A549 (cell line): Measurements from ENCODE around the gene CRB2. TPM values are rescaled to one million over a fixed set of nuclear protein-coding genes. Genes with fewer than 3 reads are reported as not detected.

Experiments used
- ATAC-seq, 2 experiments: fragments of 200-7000 bp in 1 of 2; fragments of >200 bp in 1 of 2; cut with Nextera tagmentation in 1 of 2; cut with Tn5 transposase in 1 of 2; 3 replicates each; pipeline versions ENCODE4 v1.8.0 to v1.9.1; 2018 to 2020; ENCODE audit warnings: mild to moderate bottlenecking in 1 of 2, moderate library complexity in 1 of 2
- CTCF ChIA-PET: fragments of 300-600 bp; sonication (Branson Sonifier 250); formaldehyde crosslinking; extraction: SDS; loops from one replicate; lab custom pipeline; 2021; ENCODE audit warnings: antibody characterized with exemption, inconsistent platforms; lab: Yijun Ruan, JAX
- POLR2A ChIA-PET: fragments of 350-600 bp; formaldehyde crosslinking; extraction: SDS; loops from one replicate; lab custom pipeline; 2021; ENCODE audit warnings: antibody characterized with exemption, inconsistent platforms; lab: Yijun Ruan, JAX
- DNase-seq, 2 experiments: peaks; one replicate each; pipeline versions ENCODE4 v3.0.0 to v3.0.0-alpha.2; 2011 to 2016; ENCODE audit warnings: low read depth in 1 of 2, low spot score in 1 of 2
- FAIRE-seq: peaks from 2 replicates; lab custom pipeline; 2011; peaks lifted over from hg19 to GRCh38; lab: Jason Lieb, UNC
- H3K27ac ChIP-seq, 2 experiments: fragments of >200 bp; sonication (Bioruptor Twin); formaldehyde crosslinking; 3 replicates each; pipeline ENCODE4 v1.5.1; 2016 to 2017
- H3K4me1 ChIP-seq: fragments of >200 bp; sonication (Bioruptor Twin); formaldehyde crosslinking; 3 replicates; pipeline ENCODE4 v1.6.1; 2016
- H3K4me2 ChIP-seq: fragments of >200 bp; sonication (Bioruptor Twin); formaldehyde crosslinking; 3 replicates; pipeline ENCODE4 v1.6.1; 2016
- H3K4me3 ChIP-seq: fragments of >200 bp; sonication (Bioruptor Twin); formaldehyde crosslinking; 3 replicates; pipeline ENCODE4 v1.5.1; 2016
- H3K9me3 ChIP-seq: fragments of >200 bp; sonication (Bioruptor Twin); formaldehyde crosslinking; 3 replicates; pipeline ENCODE4 v1.6.1; 2016
- ATOH8 ChIP-seq: fragments of 250-450 bp; sonication (Bioruptor Pico); IDR thresholded peaks from 2 replicates; pipeline ENCODE4 v1.5.0; 2020; ENCODE audit warnings: low read depth, mild to moderate bottlenecking, moderate library complexity
- BCL3 ChIP-seq: fragments of >200 bp; sonication (Bioruptor Twin); formaldehyde crosslinking; IDR thresholded peaks from 3 replicates; pipeline ENCODE4 v1.6.1; 2016
- CBX2 ChIP-seq: fragments of 200-600 bp; sonication (generic); IDR thresholded peaks from 2 replicates; pipeline ENCODE4 v1.6.1; 2016; ENCODE audit warnings: low read depth, mild to moderate bottlenecking, borderline replicate concordance
- CTCF ChIP-seq: fragments of >200 bp; sonication (Bioruptor Twin); formaldehyde crosslinking; IDR thresholded peaks from 3 replicates; pipeline ENCODE4 v1.5.1; 2016
- EHF ChIP-seq: fragments of 250-450 bp; sonication (Bioruptor Pico); IDR thresholded peaks from 2 replicates; pipeline ENCODE4 v1.5.0; 2020; ENCODE audit warnings: mild to moderate bottlenecking
- EP300 ChIP-seq, 2 experiments: fragments of >200 bp; sonication (Bioruptor Twin); formaldehyde crosslinking; IDR thresholded peaks; 2 replicates in 1 of 2; 3 replicates in 1 of 2; pipeline ENCODE4 v1.6.1; 2016 to 2017
- FOSL2 ChIP-seq, 2 experiments: fragments of 450-650 bp in 1 of 2; fragments of >200 bp in 1 of 2; sonication (Bioruptor Twin) in 1 of 2; formaldehyde crosslinking; IDR thresholded peaks; 2 replicates each; pipeline versions ENCODE4 v1.5.0 to v1.6.1; 2016 to 2020; ENCODE audit warnings: mild to moderate bottlenecking in 1 of 2, moderate library complexity in 1 of 2
- FOXS1 ChIP-seq: fragments of 250-450 bp; sonication (Bioruptor Pico); IDR thresholded peaks from 2 replicates; pipeline ENCODE4 v1.5.0; 2020; ENCODE audit warnings: mild to moderate bottlenecking, moderate library complexity
- HEYL ChIP-seq: fragments of 250-450 bp; sonication (Bioruptor Pico); IDR thresholded peaks from 2 replicates; pipeline ENCODE4 v1.8.0; 2021; ENCODE audit warnings: mild to moderate bottlenecking, moderate library complexity
- HOXB13 ChIP-seq: fragments of 250-450 bp; sonication (Bioruptor Pico); IDR thresholded peaks from 2 replicates; pipeline ENCODE4 v1.5.0; 2020; ENCODE audit warnings: low read depth, mild to moderate bottlenecking, moderate library complexity
- JUNB ChIP-seq: fragments of >200 bp; sonication (Bioruptor Twin); formaldehyde crosslinking; IDR thresholded peaks from 2 replicates; pipeline ENCODE4 v1.6.1; 2016
- PHF8 ChIP-seq: fragments of 200-600 bp; sonication (generic); IDR thresholded peaks from 2 replicates; pipeline ENCODE4 v1.6.1; 2016; ENCODE audit warnings: low read depth, mild to moderate bottlenecking, antibody characterized with exemption, moderate library complexity, borderline replicate concordance
- POLR2A ChIP-seq: IDR thresholded peaks from 2 replicates; pipeline ENCODE4 v1.6.1; 2012; ENCODE audit warnings: mild to moderate bottlenecking, low read length
- RARB ChIP-seq: fragments of 250-450 bp; sonication (Bioruptor Pico); IDR thresholded peaks from 2 replicates; pipeline ENCODE4 v1.8.0; 2021; ENCODE audit warnings: mild to moderate bottlenecking, moderate library complexity
- RCOR1 ChIP-seq: fragments of 150-350 bp; IDR thresholded peaks from 2 replicates; pipeline ENCODE4 v1.6.1; 2014; ENCODE audit warnings: antibody characterized with exemption, low read length, low read depth
- RFX5 ChIP-seq: fragments of 450-650 bp; IDR thresholded peaks from 2 replicates; pipeline ENCODE4 v1.7.1; 2014; ENCODE audit warnings: antibody characterized with exemption, mild to moderate bottlenecking, moderate library complexity
- RNF2 ChIP-seq: fragments of 200-600 bp; sonication (generic); IDR thresholded peaks from 2 replicates; pipeline ENCODE4 v1.6.1; 2016; ENCODE audit warnings: low read depth, mild to moderate bottlenecking, antibody characterized with exemption, moderate library complexity, borderline replicate concordance
- ZC3H11A ChIP-seq: fragments of 450-650 bp; IDR thresholded peaks from 2 replicates; pipeline ENCODE4 v1.6.1; 2014; ENCODE audit warnings: antibody characterized with exemption, mild to moderate bottlenecking
- ZFP36 ChIP-seq: fragments of 450-650 bp; IDR thresholded peaks from 2 replicates; pipeline ENCODE4 v1.6.1; 2014; ENCODE audit warnings: borderline replicate concordance; ENCODE audit not compliant: partially characterized antibody
- ZSCAN20 ChIP-seq: fragments of 250-450 bp; sonication (Bioruptor Pico); IDR thresholded peaks from 2 replicates; pipeline ENCODE4 v1.8.0; 2022; ENCODE audit warnings: mild to moderate bottlenecking, moderate library complexity
- WGBS: methylation state at CpG from one replicate; pipeline ENCODE4 v1.1.6; 2017; ENCODE audit errors: missing lambda C conversion rate; 5-methylcytosine and 5-hydroxymethylcytosine counted together
- polyA plus RNA-seq, 4 experiments: library from polyadenylated mRNA; depleted of rRNA in 3 of 4; stranded (reverse); fragments of >200 nt; fragmentation: RNase III in 1 of 4; extraction: RNeasy Plus Mini Kit Qiagen cat#74134 plus additional on column Dnase treatment in 1 of 4; gene quantifications; 2 replicates in 3 of 4; 3 replicates in 1 of 4; pipeline ENCODE4 v1.2.3, GENCODE V29; 2011 to 2017

CRB2 gene
- polyA plus RNA-seq, 2 of the 4 experiments (the other 2 are of a cell fraction) = 0.01 to 0.05 TPM

- CTCF ChIA-PET = interaction anchor here (0.5 to 3.9 kb wide), 4 partner anchors 9 to 262 kb away, joined by 3 to 26 read pairs (median 16); no protein-coding TSS in a partner anchor
- no peak for ATAC-seq
- no peak overlapping the region for H3K27ac ChIP-seq
- WGBS = 63% methylated on average over 8 of the region's 13 CpGs
- TF ChIP-seq RCOR1 = no peak
- no peak for TF ChIP-seq HOXB13 (CRISPR knock-in tag)
- TF ChIP-seq BCL3 = no peak
- TF ChIP-seq FOSL2 (IDR thresholded peaks at IDR 0.05) = no peak
- no peak for TF ChIP-seq FOSL2 (CRISPR knock-in tag; IDR thresholded peaks at IDR 0.05)
- no peak for TF ChIP-seq RARB (CRISPR knock-in tag)
- no peak for TF ChIP-seq POLR2A
- TF ChIP-seq ZSCAN20 (CRISPR knock-in tag) = no peak
- no peak for TF ChIP-seq RNF2
- TF ChIP-seq ATOH8 (CRISPR knock-in tag) = no peak
- TF ChIP-seq RFX5 = no peak
- TF ChIP-seq ZC3H11A = no peak
- TF ChIP-seq CTCF = no peak
- TF ChIP-seq EP300 (IDR thresholded peaks at IDR 0.05) = no peak
- no peak for TF ChIP-seq PHF8
- no peak for TF ChIP-seq CBX2
- no peak for TF ChIP-seq EHF
- no peak for TF ChIP-seq FOXS1 (CRISPR knock-in tag)
- TF ChIP-seq, all 56 proteins: peak for 0
- POLR2A ChIA-PET = no interaction called here
- FAIRE-seq = no peak
- Histone ChIP-seq H3K4me2 (no peak overlapping the region), H3K4me3 (no peak overlapping the region), H3K4me1 (no peaks in the 10 kb centered on the region; the same call in 2 of the 3 replicates), H3K9me3 (no peaks in the 10 kb centered on the region)
- no peak for DNase-seq
Observed at GRCh38 chr9:123343443-123344191, 12.4 kb upstream of the CRB2 start.

- CTCF ChIA-PET = interaction anchor here (0.5 to 3.9 kb wide), 4 partner anchors 10 to 263 kb away, joined by 3 to 26 read pairs (median 16); no protein-coding TSS in a partner anchor
- 86% methylated on average over 8 of the region's 9 CpGs for WGBS
- no peak for FAIRE-seq
- Histone ChIP-seq H3K27ac (no peak overlapping the region), H3K9me3 (no peaks in the 10 kb centered on the region), H3K4me3 (no peak overlapping the region), H3K4me2 (no peak overlapping the region), H3K4me1 (no peaks in the 10 kb centered on the region; the same call in 2 of the 3 replicates)
- POLR2A ChIA-PET = no interaction called here
- no peak for TF ChIP-seq HEYL (CRISPR knock-in tag)
- no peak for TF ChIP-seq RNF2
- no peak for TF ChIP-seq JUNB
- TF ChIP-seq CBX2 = no peak
- peak; percentile 22 for TF ChIP-seq ZFP36
- no peak for DNase-seq
- no peak for ATAC-seq
Observed at GRCh38 chr9:123344192-123344949, 11.6 kb upstream of the CRB2 start.
